ENCODE measurements around the gene MECR.

DNA sequence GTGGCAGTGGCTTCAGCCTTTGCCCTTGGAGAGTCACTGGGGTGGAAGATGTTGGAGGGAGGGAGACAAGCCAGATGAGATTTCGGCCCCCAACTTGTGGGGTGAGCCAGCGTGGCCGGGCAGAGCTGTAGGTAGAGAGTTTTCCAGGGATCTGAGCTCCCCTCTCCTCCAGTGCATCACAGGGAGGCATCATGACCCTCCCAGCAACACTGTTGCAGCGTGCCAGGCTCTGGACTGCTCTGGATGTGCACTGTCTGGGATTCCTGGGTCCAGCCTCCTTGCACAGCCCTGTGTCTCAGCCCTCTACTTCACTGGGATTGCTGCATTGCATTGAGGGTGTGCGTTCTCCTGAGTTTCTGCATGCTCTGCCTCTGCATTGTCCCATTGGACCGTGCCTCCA lies 14.5 kb upstream of the MECR start:
- TF ChIP-seq, protein P1, sequence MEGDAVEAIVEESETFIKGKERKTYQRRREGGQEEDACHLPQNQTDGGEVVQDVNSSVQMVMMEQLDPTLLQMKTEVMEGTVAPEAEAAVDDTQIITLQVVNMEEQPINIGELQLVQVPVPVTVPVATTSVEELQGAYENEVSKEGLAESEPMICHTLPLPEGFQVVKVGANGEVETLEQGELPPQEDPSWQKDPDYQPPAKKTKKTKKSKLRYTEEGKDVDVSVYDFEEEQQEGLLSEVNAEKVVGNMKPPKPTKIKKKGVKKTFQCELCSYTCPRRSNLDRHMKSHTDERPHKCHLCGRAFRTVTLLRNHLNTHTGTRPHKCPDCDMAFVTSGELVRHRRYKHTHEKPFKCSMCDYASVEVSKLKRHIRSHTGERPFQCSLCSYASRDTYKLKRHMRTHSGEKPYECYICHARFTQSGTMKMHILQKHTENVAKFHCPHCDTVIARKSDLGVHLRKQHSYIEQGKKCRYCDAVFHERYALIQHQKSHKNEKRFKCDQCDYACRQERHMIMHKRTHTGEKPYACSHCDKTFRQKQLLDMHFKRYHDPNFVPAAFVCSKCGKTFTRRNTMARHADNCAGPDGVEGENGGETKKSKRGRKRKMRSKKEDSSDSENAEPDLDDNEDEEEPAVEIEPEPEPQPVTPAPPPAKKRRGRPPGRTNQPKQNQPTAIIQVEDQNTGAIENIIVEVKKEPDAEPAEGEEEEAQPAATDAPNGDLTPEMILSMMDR (IDR thresholded peaks at IDR 0.05): no peak
- TF ChIP-seq POLR2A (IDR thresholded peaks at IDR 0.05): no peak

Data from esophagus squamous epithelium (tissue), 4 donors.